HTERT RPE-1 (cell line): ENCODE data around the gene PPP2R2B.

Source experiments
- in situ Hi-C: fragments of 300-500 bp; cut with MboI; formaldehyde crosslinking; loops from 4 replicates; pipeline ENCODE4 v1.14.3; 2020; ENCODE audit warnings: low sequenced_read_pairs

The PPP2R2B gene

DNA sequence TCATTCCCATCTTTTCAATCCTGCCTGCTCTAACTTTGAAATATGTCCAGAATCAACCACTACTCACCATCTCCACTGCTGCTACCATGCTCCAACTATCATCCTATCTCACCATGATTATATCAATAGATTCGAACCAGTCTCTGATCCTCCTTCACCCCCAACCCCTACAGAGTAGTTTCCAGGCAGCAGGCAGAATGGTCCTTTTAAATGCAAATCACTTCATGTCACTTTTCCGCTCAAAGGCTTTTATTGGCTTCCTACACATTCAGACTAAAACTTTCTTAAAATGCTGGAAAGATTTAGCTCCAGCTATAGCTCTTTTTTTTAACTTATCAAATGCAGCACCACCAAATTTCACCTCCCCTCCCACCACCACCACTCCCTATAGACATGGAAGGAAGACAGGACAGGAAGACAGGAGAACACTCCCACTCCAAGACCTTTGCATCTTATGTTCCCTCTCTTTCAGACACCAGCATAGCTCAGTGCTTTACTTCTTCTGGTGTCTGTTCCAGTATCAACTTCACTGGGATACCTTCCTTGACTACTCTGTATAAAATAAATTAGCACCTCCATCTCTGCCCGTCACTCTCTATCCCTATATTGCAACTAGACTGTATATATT, 9.9 kb upstream of the PPP2R2B start:
- in situ Hi-C loops = no loop called here

GRCh38 chr5:146884066-146884626, 5.6 kb upstream of the PPP2R2B start:
- in situ Hi-C loops = no loop called here

DNA sequence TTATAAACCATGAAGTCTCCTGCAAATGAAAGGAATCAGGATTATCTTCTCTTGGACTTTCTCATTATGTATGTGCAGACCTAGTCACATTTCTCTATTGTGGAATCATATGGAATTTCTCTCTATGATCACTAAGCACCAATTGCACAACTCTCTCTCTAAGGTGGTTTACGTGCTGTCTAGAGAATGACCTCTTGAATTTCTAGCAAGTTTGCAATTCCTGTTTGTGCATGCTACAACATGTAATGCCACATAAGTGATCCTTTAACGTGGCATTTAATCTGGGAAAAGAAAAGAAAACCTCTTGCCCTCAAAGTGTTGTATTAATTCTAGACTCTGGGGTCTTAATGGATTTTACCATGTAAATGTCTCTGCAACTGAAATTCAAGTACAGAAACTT, 5.0 kb upstream of the PPP2R2B start:
- in situ Hi-C loops = no loop called here

DNA sequence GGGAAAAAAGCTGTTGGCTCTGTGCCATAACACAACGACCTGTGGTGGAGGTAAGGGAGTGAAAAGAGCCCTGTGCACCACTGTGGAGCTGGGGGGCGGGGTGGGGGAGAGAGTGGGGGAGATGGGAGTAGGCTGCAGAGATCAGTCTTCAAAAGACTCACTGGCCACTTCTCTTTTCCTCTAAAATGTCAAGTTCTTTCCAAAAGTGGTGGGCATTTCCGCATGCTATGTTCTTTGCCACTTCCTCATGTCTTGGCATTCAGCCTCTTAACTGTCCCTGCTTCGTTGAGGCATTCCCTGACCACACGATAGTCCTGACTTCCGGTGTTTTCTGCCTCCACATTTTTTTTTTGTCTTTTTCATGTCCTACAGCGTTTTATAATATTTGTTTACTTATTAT, 2.4 kb upstream of the PPP2R2B start:
- in situ Hi-C loops = no loop called here

GRCh38 chr5:146877783-146878475, 628 bp downstream of the PPP2R2B start:
- in situ Hi-C loops = no loop called here

- in situ Hi-C loops = no loop called here
Measured at GRCh38 chr5:146877178-146877681, 1.3 kb downstream of the PPP2R2B start.

DNA sequence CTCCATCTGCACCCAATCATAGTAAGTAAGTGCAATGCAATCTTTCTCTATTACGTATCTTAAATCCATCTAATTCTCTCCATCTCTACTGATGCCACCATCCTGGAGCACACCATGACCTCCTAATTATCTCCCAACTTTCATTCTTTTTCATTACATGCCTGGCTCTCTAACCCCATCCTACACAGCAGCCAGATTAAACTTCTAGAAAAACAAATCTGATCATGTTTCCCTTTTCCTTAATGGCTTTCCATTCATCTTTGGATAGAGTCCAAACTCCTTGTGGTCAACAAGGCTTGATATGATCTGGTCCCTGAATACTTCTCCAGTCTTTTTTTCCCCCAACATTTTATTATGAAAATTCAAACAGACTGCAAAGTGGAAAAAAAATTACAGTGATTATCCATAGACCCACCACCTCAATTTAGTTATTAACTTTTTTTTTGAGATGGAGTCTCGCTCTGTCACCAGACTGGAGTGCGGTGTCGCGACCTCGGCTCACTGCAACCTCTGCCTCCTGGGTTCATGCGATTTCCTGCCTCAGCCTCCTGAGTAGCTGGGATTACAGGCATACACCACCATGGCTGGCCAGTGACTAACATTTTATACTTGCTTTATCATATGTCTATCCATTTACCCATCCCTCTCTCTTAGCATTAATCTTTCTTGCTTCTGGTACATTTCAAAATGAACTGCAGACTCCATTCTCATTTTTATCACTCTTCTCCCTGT, 5.2 kb downstream of the PPP2R2B start:
- in situ Hi-C loops = no loop called here

- in situ Hi-C loops = no loop called here
Measured at GRCh38 chr5:146872188-146872587, 6.4 kb downstream of the PPP2R2B start.

DNA sequence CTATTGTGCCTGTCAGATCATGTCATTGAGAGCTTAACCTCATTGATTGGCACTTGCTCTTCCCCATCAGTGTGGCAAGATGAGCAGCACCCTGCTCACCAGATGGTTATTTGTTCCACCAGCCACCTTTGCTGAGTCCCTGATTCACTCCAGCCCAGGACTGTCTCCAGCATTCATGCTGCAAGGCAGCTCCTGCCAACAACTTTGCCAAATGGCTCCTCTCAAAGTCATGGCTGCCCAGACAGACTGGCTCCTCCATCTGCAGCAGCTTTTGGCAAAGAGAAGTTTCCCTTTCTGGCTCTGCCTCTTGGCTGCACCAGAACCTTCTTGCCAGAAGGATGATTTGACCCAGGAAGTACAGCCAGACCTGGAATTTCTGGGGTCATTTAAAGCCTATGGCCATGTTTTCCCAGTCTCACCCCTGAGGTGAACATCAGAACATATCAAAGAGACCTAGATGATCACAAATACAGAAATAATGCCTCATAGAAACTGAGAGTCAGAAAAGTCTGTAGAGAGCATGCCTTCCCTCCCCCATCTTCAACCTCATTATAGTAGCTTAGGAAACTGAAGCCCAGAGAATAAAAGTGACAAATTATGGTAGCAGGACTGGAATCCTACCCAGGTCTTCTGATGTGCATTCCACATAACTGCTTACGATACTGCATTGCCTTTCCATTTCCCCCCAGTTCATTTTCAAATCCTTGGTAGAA, 10.4 kb downstream of the PPP2R2B start:
- in situ Hi-C loops = no loop called here

DNA sequence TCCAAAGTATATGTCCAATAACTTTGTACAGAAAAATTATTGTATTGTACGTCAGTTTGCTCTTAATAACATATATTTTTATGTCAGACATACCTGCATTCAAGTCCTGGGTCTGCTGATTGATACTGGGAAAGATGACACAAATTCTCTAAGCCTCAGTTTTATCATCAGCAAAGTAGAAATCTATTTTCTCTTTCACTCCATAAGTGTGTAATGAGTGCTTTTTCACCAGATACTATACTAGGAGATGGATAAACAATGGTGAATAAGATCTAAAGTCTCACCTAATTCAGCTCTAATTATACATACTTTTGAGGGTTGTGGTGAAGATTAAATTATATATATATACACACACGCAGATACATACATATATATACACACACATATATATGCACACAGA, 12.3 kb downstream of the PPP2R2B start:
- in situ Hi-C loops = no loop called here

GRCh38 chr5:146862641-146863040, 15.9 kb downstream of the PPP2R2B start:
- in situ Hi-C loops = no loop called here

- in situ Hi-C loops = no loop called here
Measured at GRCh38 chr5:146860213-146860893, 18.2 kb downstream of the PPP2R2B start.

- in situ Hi-C loops = no loop called here
Measured at GRCh38 chr5:146852089-146852488, 26.5 kb downstream of the PPP2R2B start.

GRCh38 chr5:146851133-146851532, 27.4 kb downstream of the PPP2R2B start:
- in situ Hi-C loops = no loop called here

- in situ Hi-C loops = no loop called here
Measured at GRCh38 chr5:146849694-146850303, 28.8 kb downstream of the PPP2R2B start.

GRCh38 chr5:146848133-146848532, 30.4 kb downstream of the PPP2R2B start:
- in situ Hi-C loops = no loop called here

DNA sequence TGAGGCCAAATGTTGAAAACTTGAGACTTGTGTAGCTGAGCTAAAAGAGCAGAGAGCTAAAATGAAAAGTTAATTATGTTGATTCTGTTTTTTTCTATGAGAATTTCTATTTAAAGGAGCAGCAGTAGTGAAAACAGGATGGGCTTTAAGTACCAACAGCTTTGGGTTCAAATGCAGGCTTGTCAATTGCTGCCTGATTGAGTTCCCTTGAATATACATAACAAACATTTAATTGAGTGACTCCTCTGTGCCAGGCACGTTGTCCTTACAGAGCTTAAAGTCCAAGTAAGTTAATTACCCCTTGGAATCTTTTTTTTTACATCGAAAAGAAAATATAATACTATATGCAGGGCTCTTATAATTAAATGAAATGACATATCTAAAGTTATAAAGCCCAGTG, 38.5 kb downstream of the PPP2R2B start:
- in situ Hi-C loops = no loop called here

DNA sequence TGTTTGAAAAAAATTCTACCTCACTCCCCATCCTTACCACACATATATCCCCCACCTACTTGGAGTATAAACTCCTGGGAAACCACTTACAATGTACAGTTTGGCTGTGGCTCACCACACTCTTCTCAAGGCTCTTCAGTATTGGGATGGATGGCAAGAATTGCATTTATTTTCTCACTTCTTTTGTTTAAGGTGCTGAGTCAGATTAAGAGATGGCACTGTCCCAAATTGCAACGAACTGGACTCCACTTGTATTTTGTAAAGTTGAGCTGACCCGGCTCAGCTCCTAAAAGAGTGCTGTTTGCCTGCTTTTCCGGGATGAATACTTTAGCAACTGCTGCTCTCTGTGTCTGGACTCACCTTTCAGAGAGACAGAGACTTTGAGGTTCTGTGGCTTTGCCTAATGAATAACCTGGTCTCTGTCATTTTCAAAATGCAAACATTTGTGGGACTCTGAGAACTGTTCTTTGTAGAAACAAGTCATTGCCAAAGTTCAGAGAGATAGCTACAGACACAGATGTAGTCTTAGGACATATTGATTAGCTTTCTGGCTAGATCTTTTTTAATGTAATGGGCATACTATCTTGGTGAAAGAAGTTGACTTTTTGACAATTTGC, 42.2 kb downstream of the PPP2R2B start:
- in situ Hi-C loops = no loop called here

DNA sequence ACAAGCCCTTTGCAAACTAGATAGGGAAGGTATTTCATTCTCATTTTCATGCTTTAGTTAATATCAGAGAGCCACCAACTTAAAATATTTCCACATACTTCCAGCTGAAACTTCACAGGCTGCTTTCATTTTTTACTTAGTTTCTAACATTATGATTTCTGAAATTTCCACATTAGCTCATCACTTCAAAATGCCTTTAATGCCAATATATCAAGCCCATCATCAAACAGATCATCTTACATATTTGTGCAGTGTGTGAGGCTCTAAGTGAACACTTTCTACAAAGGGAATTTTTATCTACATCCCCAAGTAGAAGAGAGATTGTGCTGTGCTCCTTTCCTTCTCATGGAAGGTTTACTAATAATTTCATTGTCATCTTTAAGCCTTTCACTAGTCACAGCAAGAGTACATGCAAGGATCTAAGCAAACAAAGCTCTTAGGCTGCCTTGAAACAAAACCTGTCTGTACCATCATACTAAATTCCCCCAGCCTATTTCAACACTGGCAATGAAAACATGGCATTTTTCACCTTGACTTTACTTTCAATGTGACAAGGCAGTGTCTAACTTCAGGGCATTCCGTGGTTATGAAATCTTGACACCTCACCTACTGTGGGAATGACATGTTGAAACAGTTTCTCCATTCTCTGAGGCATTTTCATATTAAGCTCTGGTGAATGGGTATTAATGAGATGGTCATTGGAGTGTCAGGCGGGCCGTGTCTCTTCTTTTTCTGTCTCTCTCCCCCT, 45.4 kb downstream of the PPP2R2B start:
- in situ Hi-C loops = no loop called here
